Measurements from ENCODE around the gene UMODL1.

DNA sequence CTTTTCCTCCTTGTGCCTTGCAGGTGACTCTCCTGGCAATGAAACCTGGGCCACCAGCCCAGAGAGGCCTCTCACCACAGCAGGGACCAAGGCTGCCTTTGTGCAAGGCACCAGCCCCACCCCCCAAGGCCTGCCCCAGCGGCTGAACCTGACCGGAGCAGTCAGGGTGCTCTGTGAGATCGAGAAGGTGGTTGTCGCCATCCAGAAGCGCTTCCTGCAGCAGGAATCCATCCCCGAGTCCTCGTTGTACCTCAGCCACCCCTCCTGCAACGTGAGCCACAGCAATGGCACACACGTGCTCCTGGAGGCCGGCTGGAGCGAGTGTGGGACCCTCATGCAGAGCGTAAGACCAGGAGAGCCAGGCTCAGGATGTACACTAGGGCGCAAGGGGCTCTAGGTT lies 51.7 kb downstream of the UMODL1 start:
- no peak for TF ChIP-seq POLR2AphosphoS5 (IDR thresholded peaks at IDR 0.05; ENCODE audit: low read depth, low read length)
- no peak for TF ChIP-seq TAF1 (IDR thresholded peaks at IDR 0.05; ENCODE audit: low read depth, low read length)
- TF ChIP-seq POLR2A (IDR thresholded peaks at IDR 0.05; ENCODE audit: low read depth, low read length) = no peak
